HCEC 1CT (cell line): ENCODE measurements around the gene ARPP21.

Experiments used
- DNase-seq: peaks from one replicate; pipeline ENCODE4 v3.0.0-alpha.2; 2017

ARPP21 gene

GRCh38 chr3:35678643-35679161 is 39.4 kb downstream of the ARPP21 start:
- DNase-seq, result no peak

- no peak for DNase-seq
Observed at GRCh38 chr3:35679409-35680080, 40.2 kb downstream of the ARPP21 start.

- no peak for DNase-seq
Observed at GRCh38 chr3:35680866-35681650, 41.7 kb downstream of the ARPP21 start.

- DNase-seq, result no peak
Observed at GRCh38 chr3:35685153-35685552, 45.8 kb downstream of the ARPP21 start.

GRCh38 chr3:35688826-35689225 is 49.5 kb downstream of the ARPP21 start:
- no peak for DNase-seq

- DNase-seq, result no peak
Observed at GRCh38 chr3:35690271-35690670, 50.9 kb downstream of the ARPP21 start.

GRCh38 chr3:35705904-35706303 is 66.6 kb downstream of the ARPP21 start:
- no peak for DNase-seq

GRCh38 chr3:35707904-35708303 is 68.6 kb downstream of the ARPP21 start:
- no peak for DNase-seq

- no peak for DNase-seq
Observed at GRCh38 chr3:35708394-35709271, 69.3 kb downstream of the ARPP21 start.

GRCh38 chr3:35709691-35710090 is 70.4 kb downstream of the ARPP21 start:
- no peak for DNase-seq

GRCh38 chr3:35710554-35710953 is 71.2 kb downstream of the ARPP21 start:
- DNase-seq, result no peak

- no peak for DNase-seq
Observed at GRCh38 chr3:35718921-35719320, 79.6 kb downstream of the ARPP21 start.

- DNase-seq, result no peak
Observed at GRCh38 chr3:35721628-35722027, 82.3 kb downstream of the ARPP21 start.

- DNase-seq, result no peak
Observed at GRCh38 chr3:35722902-35723301, 83.6 kb downstream of the ARPP21 start.

- DNase-seq, result no peak
Observed at GRCh38 chr3:35723480-35724097, 84.3 kb downstream of the ARPP21 start.

- DNase-seq, result no peak
Observed at GRCh38 chr3:35724106-35724505, 84.8 kb downstream of the ARPP21 start.

- no peak for DNase-seq
Observed at GRCh38 chr3:35727179-35727578, 87.9 kb downstream of the ARPP21 start.

GRCh38 chr3:35733341-35733740 is 94.0 kb downstream of the ARPP21 start:
- no peak for DNase-seq

- no peak for DNase-seq
Observed at GRCh38 chr3:35733864-35734263, 94.5 kb downstream of the ARPP21 start.

GRCh38 chr3:35737080-35737479 is 97.8 kb downstream of the ARPP21 start:
- DNase-seq, result no peak

GRCh38 chr3:35737527-35737926 is 98.2 kb downstream of the ARPP21 start:
- no peak for DNase-seq

GRCh38 chr3:35737934-35738706 is 98.8 kb downstream of the ARPP21 start:
- no peak for DNase-seq
